GM18511 (cell line): ENCODE results near the gene ARL15.

Experiments used
- ATAC-seq: cut with Tn5 transposase; IDR thresholded peaks from one replicate; pipeline ENCODE4 v1.9.1; 2021; ENCODE audit warnings: mild to moderate bottlenecking, moderate library complexity; ENCODE audit not compliant: unreplicated experiment

ARL15 gene

GRCh38 chr5:54254482-54255198 is 55.7 kb downstream of the ARL15 start:
- no peak for ATAC-seq

- no peak for ATAC-seq
Measured at GRCh38 chr5:54251981-54252380, 58.4 kb downstream of the ARL15 start.

- peak; percentile 60 for ATAC-seq
Measured at GRCh38 chr5:54249210-54250028, 61.0 kb downstream of the ARL15 start.

- ATAC-seq = no peak
Measured at GRCh38 chr5:54247226-54247625, 63.1 kb downstream of the ARL15 start.

GRCh38 chr5:54243483-54244080 is 66.8 kb downstream of the ARL15 start:
- peak; percentile 68 for ATAC-seq

- no peak for ATAC-seq
Measured at GRCh38 chr5:54242297-54242696, 68.1 kb downstream of the ARL15 start.

- no peak for ATAC-seq
Measured at GRCh38 chr5:54234304-54234933, 76.0 kb downstream of the ARL15 start.

- no peak for ATAC-seq
Measured at GRCh38 chr5:54230936-54231685, 79.3 kb downstream of the ARL15 start.

- peak; percentile 98 for ATAC-seq
Measured at GRCh38 chr5:54229041-54229780, 81.2 kb downstream of the ARL15 start.

- ATAC-seq = no peak
Measured at GRCh38 chr5:54227759-54228158, 82.6 kb downstream of the ARL15 start.

- ATAC-seq = no peak
Measured at GRCh38 chr5:54227109-54227508, 83.3 kb downstream of the ARL15 start.

GRCh38 chr5:54226215-54226614 is 84.2 kb downstream of the ARL15 start:
- no peak for ATAC-seq

GRCh38 chr5:54224103-54224826 is 86.1 kb downstream of the ARL15 start:
- no peak for ATAC-seq

GRCh38 chr5:54222336-54222735 is 88.0 kb downstream of the ARL15 start:
- no peak for ATAC-seq

GRCh38 chr5:54221135-54221534 is 89.2 kb downstream of the ARL15 start:
- no peak for ATAC-seq

- ATAC-seq = no peak
Measured at GRCh38 chr5:54220230-54221040, 89.9 kb downstream of the ARL15 start.

GRCh38 chr5:54217826-54218503 is 92.4 kb downstream of the ARL15 start:
- ATAC-seq = peak; percentile 81

GRCh38 chr5:54215233-54215736 is 95.1 kb downstream of the ARL15 start:
- ATAC-seq = no peak
